Left lung (tissue), 10 donors: ENCODE measurements around the gene CD276. TPM values are rescaled to one million over a fixed set of nuclear protein-coding genes. Genes with fewer than 3 reads are reported as not detected.

ENCODE experiments used
- ATAC-seq: fragments of 200-7000 bp; cut with Tn5 transposase; one replicate; pipeline ENCODE4 v1.9.1; 2020; ENCODE audit warnings: moderate library complexity
- DNase-seq, 4 donors: peaks; one replicate each; pipeline ENCODE4 v3.0.0-alpha.2; 2013 to 2020
- H3K27ac ChIP-seq, 2 donors: fragments of 200-600 bp; sonication (generic) in 1 of 2; one replicate each; pipeline versions ENCODE4 v1.5.0 to v1.8.0; 2020 to 2021
- H3K27me3 ChIP-seq, 2 donors: fragments of 200-600 bp; sonication (generic) in 1 of 2; one replicate each; pipeline versions ENCODE4 v1.5.0 to v1.8.0; 2020 to 2021
- H3K36me3 ChIP-seq, 2 donors: fragments of 200-600 bp; sonication (generic) in 1 of 2; one replicate each; pipeline versions ENCODE4 v1.5.0 to v1.8.0; 2020 to 2021
- H3K4me1 ChIP-seq, 2 donors: fragments of 200-600 bp; one replicate each; pipeline ENCODE4 v1.8.0; 2021
- H3K4me3 ChIP-seq, 2 donors: fragments of 200-600 bp; sonication (generic) in 1 of 2; one replicate each; pipeline versions ENCODE4 v1.5.0 to v1.8.0; 2020 to 2021; ENCODE audit warnings: mild to moderate bottlenecking in 1 of 2
- H3K9me3 ChIP-seq, 2 donors: fragments of 200-600 bp; sonication (generic) in 1 of 2; one replicate each; pipeline versions ENCODE4 v1.5.0 to v1.8.0; 2020 to 2021
- intact Hi-C, 2 donors: fragments of 100-400 bp; cut with DNase I; formaldehyde crosslinking; loops; one replicate each; pipeline versions ENCODE4 v1.11.2 to v1.14.2; 2022
- polyA plus RNA-seq, 6 donors: library from polyadenylated mRNA; unstranded; fragments of 120-200 nt; gene quantifications; one replicate each; pipeline ENCODE4 v1.2.1, GENCODE V29; 2013; ENCODE audit not compliant: insufficient read length in 6 of 6
- total RNA-seq, 2 donors: library from RNA; stranded (reverse); fragmentation: NEBNext Ultra II Directional; extraction: Animal tissue kit (Norgen Biotek cat#: 25700); gene quantifications; one replicate each; pipeline ENCODE4 v1.2.1, GENCODE V29; 2021
- TF ChIP-seq, protein P1 (sequence below), 2 donors: fragments of 200-600 bp; sonication (generic) in 1 of 2; IDR thresholded peaks; one replicate each; pipeline versions ENCODE4 v1.5.0 to v1.8.0; 2021; ENCODE audit warnings: antibody characterized with exemption in 2 of 2
- donor health status: DM: no; HTN: yes; CAD: no.
- donor health status: DM: no; HTN: no; CAD: no.

The CD276 gene
- total and polyA plus RNA-seq, 8 donors: 71.9 to 185 (median 156) TPM

GRCh38 chr15:73740152-73741048, 56.2 kb downstream of the CD276 start:
- DNase-seq: no peak
- TF ChIP-seq, protein P1, sequence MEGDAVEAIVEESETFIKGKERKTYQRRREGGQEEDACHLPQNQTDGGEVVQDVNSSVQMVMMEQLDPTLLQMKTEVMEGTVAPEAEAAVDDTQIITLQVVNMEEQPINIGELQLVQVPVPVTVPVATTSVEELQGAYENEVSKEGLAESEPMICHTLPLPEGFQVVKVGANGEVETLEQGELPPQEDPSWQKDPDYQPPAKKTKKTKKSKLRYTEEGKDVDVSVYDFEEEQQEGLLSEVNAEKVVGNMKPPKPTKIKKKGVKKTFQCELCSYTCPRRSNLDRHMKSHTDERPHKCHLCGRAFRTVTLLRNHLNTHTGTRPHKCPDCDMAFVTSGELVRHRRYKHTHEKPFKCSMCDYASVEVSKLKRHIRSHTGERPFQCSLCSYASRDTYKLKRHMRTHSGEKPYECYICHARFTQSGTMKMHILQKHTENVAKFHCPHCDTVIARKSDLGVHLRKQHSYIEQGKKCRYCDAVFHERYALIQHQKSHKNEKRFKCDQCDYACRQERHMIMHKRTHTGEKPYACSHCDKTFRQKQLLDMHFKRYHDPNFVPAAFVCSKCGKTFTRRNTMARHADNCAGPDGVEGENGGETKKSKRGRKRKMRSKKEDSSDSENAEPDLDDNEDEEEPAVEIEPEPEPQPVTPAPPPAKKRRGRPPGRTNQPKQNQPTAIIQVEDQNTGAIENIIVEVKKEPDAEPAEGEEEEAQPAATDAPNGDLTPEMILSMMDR (IDR thresholded peaks at IDR 0.05): no peak
- no peaks in the 10 kb centered on the region for H3K9me3 ChIP-seq
- no peak for ATAC-seq
- intact Hi-C loops: no loop called here
- H3K36me3 ChIP-seq: no peaks in the 10 kb centered on the region
- no peaks in the 10 kb centered on the region for H3K4me1 ChIP-seq
- H3K27ac ChIP-seq: no peak overlapping the region
- H3K27me3 ChIP-seq: peaks cover 0 to 22% of the 10 kb centered on the region in 2 donors
- no peak overlapping the region for H3K4me3 ChIP-seq

- Histone ChIP-seq H3K27me3 (peaks cover 0 to 19% of the 10 kb centered on the region in 2 donors), H3K9me3 (no peaks in the 10 kb centered on the region), H3K27ac (no peak overlapping the region), H3K36me3 (no peaks in the 10 kb centered on the region), H3K4me1 (no peaks in the 10 kb centered on the region), H3K4me3 (no peak overlapping the region)
- no peak for DNase-seq
- no peak for ATAC-seq
- TF ChIP-seq, protein P1 (IDR thresholded peaks at IDR 0.05): no peak
- intact Hi-C loops: no loop called here
Measured at GRCh38 chr15:73741321-73741836, 57.2 kb downstream of the CD276 start.

DNA sequence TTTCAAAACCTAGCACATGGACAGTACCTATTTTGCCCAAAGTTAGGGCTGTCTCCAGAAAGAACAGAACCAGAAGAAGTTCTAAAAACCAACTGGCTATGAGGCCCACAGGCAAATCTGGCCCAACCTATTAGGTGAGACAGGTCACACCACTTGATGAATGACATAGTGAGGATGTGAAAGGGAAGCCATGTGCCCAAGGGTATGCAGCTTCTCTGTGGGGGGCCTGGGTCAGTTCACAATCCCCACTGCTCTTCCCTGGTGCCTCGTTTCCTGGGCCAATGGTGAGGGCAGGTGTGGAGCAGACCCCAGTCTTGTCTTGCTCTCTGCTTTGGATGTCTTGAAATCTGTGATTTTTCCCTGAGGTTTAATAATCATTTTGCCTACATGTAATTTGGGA, 60.1 kb downstream of the CD276 start:
- Histone ChIP-seq H3K27ac (no peak overlapping the region), H3K9me3 (no peaks in the 10 kb centered on the region), H3K4me1 (no peaks in the 10 kb centered on the region), H3K36me3 (no peaks in the 10 kb centered on the region), H3K4me3 (no peak overlapping the region), H3K27me3 (peaks cover 0 to 33% of the 10 kb centered on the region in 2 donors)
- intact Hi-C loops: no loop called here
- ATAC-seq (no peak), DNase-seq (no peak)
- TF ChIP-seq, protein P1 (IDR thresholded peaks at IDR 0.05): no peak

DNA sequence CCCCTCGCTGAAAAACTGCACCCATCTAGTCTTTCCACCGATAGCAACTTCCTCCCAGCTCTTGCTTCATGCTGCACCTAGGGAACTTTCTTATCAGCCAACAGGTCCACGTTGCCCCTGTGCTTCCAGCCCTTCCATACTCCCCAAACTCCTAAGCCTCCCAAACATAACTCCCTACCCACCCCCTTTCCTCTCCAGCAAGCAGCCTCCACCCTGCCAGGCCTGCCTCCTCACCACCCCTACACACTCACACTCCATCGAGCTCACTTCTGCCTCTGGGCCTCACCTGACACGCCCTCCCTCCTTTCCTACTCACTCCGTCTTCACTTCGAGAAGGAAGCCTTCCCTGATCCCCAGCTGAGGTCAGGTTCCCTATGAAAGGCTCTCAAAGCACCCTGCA, 60.9 kb downstream of the CD276 start:
- peak; percentile 51 for ATAC-seq
- no peak overlapping the region for H3K4me3 ChIP-seq

DNA sequence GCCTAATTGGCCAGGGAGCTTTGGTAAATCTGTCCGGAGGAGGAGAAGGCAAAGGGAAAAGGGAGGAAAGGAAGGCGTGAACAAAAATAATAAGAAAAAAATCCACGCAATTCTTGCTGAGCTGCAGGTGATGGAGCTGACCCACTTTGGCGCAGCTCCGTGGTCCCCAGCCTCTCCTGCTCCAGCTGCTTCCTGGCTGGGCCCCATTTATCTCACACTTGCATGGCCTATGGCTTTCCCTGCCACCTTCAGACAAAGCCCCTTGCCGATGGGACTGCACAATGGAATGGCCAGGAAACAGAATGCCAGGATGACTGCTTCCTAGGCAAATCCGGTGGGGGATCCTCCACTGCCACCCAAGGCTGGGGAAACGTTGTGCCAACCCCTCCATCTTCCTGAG, 62.1 kb downstream of the CD276 start:
- no peak for ATAC-seq
- intact Hi-C loops: no loop called here
- no peaks in the 10 kb centered on the region for H3K36me3 ChIP-seq

More for the DNA sequence above, 60.9 kb downstream of the CD276 start:
- Histone ChIP-seq H3K27me3 (peaks cover 0 to 41% of the 10 kb centered on the region in 2 donors), H3K4me1 (no peaks in the 10 kb centered on the region), H3K36me3 (no peaks in the 10 kb centered on the region), H3K9me3 (no peaks in the 10 kb centered on the region), H3K27ac (no peak overlapping the region)
- DNase-seq: no peak
- TF ChIP-seq, protein P1 (IDR thresholded peaks at IDR 0.05): no peak
- intact Hi-C loops: no loop called here

More for the DNA sequence above, 62.1 kb downstream of the CD276 start:
- TF ChIP-seq, protein P1 (IDR thresholded peaks at IDR 0.05): no peak
- Histone ChIP-seq H3K27ac (no peak overlapping the region), H3K4me3 (no peak overlapping the region), H3K9me3 (no peaks in the 10 kb centered on the region), H3K27me3 (peaks cover 2 to 53% of the 10 kb centered on the region in 2 donors), H3K4me1 (no peaks in the 10 kb centered on the region)
- no peak for DNase-seq
